HG03045 (cell line): ENCODE results near the gene TBC1D5.
A peak's percentile ranks its signal among the peaks of the same experiment; 100 is the strongest.
"Not testable (repeated sequence)": the region's sequence is repeated elsewhere in the genome, so short reads cannot be mapped to it uniquely, and the experiment has no call there.

ENCODE experiments used
- ATAC-seq: cut with Tn5 transposase; IDR thresholded peaks from one replicate; pipeline ENCODE4 v1.9.1; 2021; ENCODE audit warnings: mild to moderate bottlenecking, moderate library complexity; ENCODE audit not compliant: unreplicated experiment

TBC1D5 gene

GRCh38 chr3:17369973-17370372 is 372.5 kb downstream of the TBC1D5 start:
- ATAC-seq = no peak

- ATAC-seq = no peak
Observed at GRCh38 chr3:17367171-17367570, 375.3 kb downstream of the TBC1D5 start.

GRCh38 chr3:17360991-17361390 is 381.4 kb downstream of the TBC1D5 start:
- no peak for ATAC-seq

GRCh38 chr3:17359911-17360310 is 382.5 kb downstream of the TBC1D5 start:
- no peak for ATAC-seq

GRCh38 chr3:17357035-17357710 is 385.3 kb downstream of the TBC1D5 start:
- no peak for ATAC-seq

GRCh38 chr3:17356585-17356984 is 385.8 kb downstream of the TBC1D5 start:
- no peak for ATAC-seq

GRCh38 chr3:17355591-17355990 is 386.8 kb downstream of the TBC1D5 start:
- no peak for ATAC-seq

GRCh38 chr3:17354341-17354740 is 388.1 kb downstream of the TBC1D5 start:
- no peak for ATAC-seq

GRCh38 chr3:17352620-17353019 is 389.8 kb downstream of the TBC1D5 start:
- ATAC-seq = no peak

GRCh38 chr3:17351193-17351592 is 391.2 kb downstream of the TBC1D5 start:
- ATAC-seq = not testable (repeated sequence)

GRCh38 chr3:17349093-17349492 is 393.3 kb downstream of the TBC1D5 start:
- ATAC-seq = no peak

GRCh38 chr3:17342119-17342518 is 400.3 kb downstream of the TBC1D5 start:
- ATAC-seq = no peak

- ATAC-seq = no peak
Observed at GRCh38 chr3:17340693-17341092, 401.7 kb downstream of the TBC1D5 start.

- ATAC-seq = no peak
Observed at GRCh38 chr3:17340261-17340660, 402.2 kb downstream of the TBC1D5 start.

GRCh38 chr3:17339132-17339575 is 403.3 kb downstream of the TBC1D5 start:
- no peak for ATAC-seq

GRCh38 chr3:17336291-17336690 is 406.1 kb downstream of the TBC1D5 start:
- ATAC-seq = no peak

GRCh38 chr3:17333893-17334292 is 408.5 kb downstream of the TBC1D5 start:
- no peak for ATAC-seq

GRCh38 chr3:17333446-17333845 is 409.0 kb downstream of the TBC1D5 start:
- ATAC-seq = no peak

- no peak for ATAC-seq
Observed at GRCh38 chr3:17330660-17331059, 411.8 kb downstream of the TBC1D5 start.

GRCh38 chr3:17329927-17330326 is 412.5 kb downstream of the TBC1D5 start:
- ATAC-seq = no peak

- ATAC-seq = peak; percentile 47
Observed at GRCh38 chr3:17322106-17322793, 420.2 kb downstream of the TBC1D5 start.

- ATAC-seq = no peak
Observed at GRCh38 chr3:17320266-17320665, 422.2 kb downstream of the TBC1D5 start.
